IMR-90 (cell line): ENCODE measurements around the gene CELA3A. TPM values are rescaled to one million over a fixed set of nuclear protein-coding genes. Genes with fewer than 3 reads are reported as not detected.

ENCODE experiments used
- ATAC-seq: fragments of 200-7000 bp; cut with Tn5 transposase; 2 replicates; pipeline ENCODE4 v1.9.1; 2020; ENCODE audit warnings: low read depth, mild to moderate bottlenecking, moderate library complexity
- BruUV-seq: library from RNA; stranded (reverse); fragments of 400-500 nt; replicated peaks from 2 replicates; lab custom pipeline; 2021; lab: Mats Ljungman, UMichigan
- CTCF ChIA-PET: fragments of 300-600 bp; formaldehyde crosslinking; extraction: SDS; loops from one replicate; lab custom pipeline; 2021; ENCODE audit warnings: antibody characterized with exemption; lab: Yijun Ruan, JAX
- POLR2A ChIA-PET: fragments of 300-600 bp; sonication (Branson Sonifier 250); formaldehyde crosslinking; loops from one replicate; lab custom pipeline; 2022; ENCODE audit warnings: antibody characterized with exemption; ENCODE audit not compliant: unreplicated experiment; lab: Charles Lee
- DNase-seq: peaks from one replicate; pipeline ENCODE4 v3.0.0; 2013
- H2AFZ ChIP-seq: replicated peaks from 2 replicates; pipeline ENCODE3; 2013; ENCODE audit warnings: low read length, mild to moderate bottlenecking; ENCODE audit not compliant: poor library complexity
- H2AK5ac ChIP-seq: 2 replicates; pipeline ENCODE4 v1.6.1; 2013; ENCODE audit warnings: low read depth, low read length, inconsistent platforms
- H2AK9ac ChIP-seq: replicated peaks from 2 replicates; pipeline ENCODE3; 2013; ENCODE audit warnings: mild to moderate bottlenecking, low read depth, low read length, moderate library complexity; ENCODE audit not compliant: poor library complexity
- H2BK120ac ChIP-seq: 2 replicates; pipeline ENCODE4 v1.6.1; 2013; ENCODE audit warnings: low read depth, low read length, inconsistent platforms
- H2BK15ac ChIP-seq: 3 replicates; pipeline ENCODE4 v1.6.1; 2013; ENCODE audit warnings: low read depth, low read length, inconsistent platforms
- H2BK20ac ChIP-seq: 2 replicates; pipeline ENCODE4 v1.6.1; 2013; ENCODE audit warnings: low read depth, mild to moderate bottlenecking, inconsistent platforms, low read length, moderate library complexity
- H2BK5ac ChIP-seq: 2 replicates; pipeline ENCODE4 v1.6.1; 2013; ENCODE audit warnings: mild to moderate bottlenecking, low read depth, low read length, inconsistent platforms; ENCODE audit not compliant: poor library complexity, severe bottlenecking
- H3K14ac ChIP-seq: replicated peaks from 2 replicates; pipeline ENCODE4 v1.6.1; 2013; ENCODE audit warnings: low read depth, low read length, inconsistent platforms
- H3K18ac ChIP-seq: 2 replicates; pipeline ENCODE4 v1.6.1; 2013; ENCODE audit warnings: low read depth, low read length, control low read depth
- H3K23ac ChIP-seq: 2 replicates; pipeline ENCODE4 v1.6.1; 2013; ENCODE audit warnings: low read depth, low read length, inconsistent platforms
- H3K27ac ChIP-seq: 2 replicates; pipeline ENCODE4 v1.5.1; 2013; ENCODE audit warnings: mild to moderate bottlenecking, control low read depth, low read length; ENCODE audit not compliant: insufficient read depth
- H3K27me3 ChIP-seq: 2 replicates; pipeline ENCODE4 v1.6.1; 2013; ENCODE audit warnings: low read length; ENCODE audit not compliant: control insufficient read depth, insufficient read depth
- H3K36me3 ChIP-seq: 2 replicates; pipeline ENCODE4 v1.6.1; 2013; ENCODE audit warnings: low read length, mixed read lengths; ENCODE audit not compliant: control insufficient read depth, insufficient read depth
- H3K4ac ChIP-seq: 2 replicates; pipeline ENCODE4 v1.6.1; 2013; ENCODE audit warnings: low read depth, low read length, inconsistent platforms
- H3K4me1 ChIP-seq: 2 replicates; pipeline ENCODE4 v1.6.1; 2013; ENCODE audit warnings: low read length, mixed read lengths; ENCODE audit not compliant: control insufficient read depth, insufficient read depth
- H3K4me2 ChIP-seq: 2 replicates; pipeline ENCODE4 v1.6.1; 2013; ENCODE audit warnings: low read depth, mild to moderate bottlenecking, control low read depth, low read length, moderate library complexity
- H3K4me3 ChIP-seq: 2 replicates; pipeline ENCODE4 v1.5.1; 2013; ENCODE audit warnings: low read depth, mild to moderate bottlenecking, control low read depth, low read length, moderate library complexity; ENCODE audit not compliant: insufficient read depth
- H3K56ac ChIP-seq: 2 replicates; pipeline ENCODE4 v1.6.1; 2013; ENCODE audit warnings: low read length, inconsistent platforms; ENCODE audit not compliant: insufficient read depth; ENCODE audit errors: extremely low read depth
- H3K79me1 ChIP-seq, 2 experiments: 2 replicates each; pipeline ENCODE4 v1.6.1; 2013; ENCODE audit warnings: low read length in 2 of 2, inconsistent platforms in 1 of 2, low read depth in 1 of 2
- H3K9ac ChIP-seq: 2 replicates; pipeline ENCODE4 v1.6.1; 2013; ENCODE audit warnings: low read depth, low read length, control low read depth
- H3K9me1 ChIP-seq: 2 replicates; pipeline ENCODE4 v1.6.1; 2013; ENCODE audit warnings: low read length, inconsistent platforms; ENCODE audit not compliant: insufficient read depth
- H3K9me3 ChIP-seq: 2 replicates; pipeline ENCODE4 v1.6.1; 2013; ENCODE audit warnings: low read length; ENCODE audit not compliant: control insufficient read depth, insufficient read depth
- H4K20me1 ChIP-seq: 2 replicates; pipeline ENCODE4 v1.6.1; 2013; ENCODE audit warnings: low read length, inconsistent platforms; ENCODE audit not compliant: insufficient read depth
- H4K5ac ChIP-seq: 2 replicates; pipeline ENCODE4 v1.6.1; 2013; ENCODE audit warnings: mild to moderate bottlenecking, low read depth, low read length, control low read depth
- H4K8ac ChIP-seq, 2 experiments: 2 replicates each; pipeline ENCODE4 v1.6.1; 2013; ENCODE audit warnings: low read depth in 2 of 2, low read length in 2 of 2, control low read depth in 1 of 2, inconsistent platforms in 1 of 2
- H4K91ac ChIP-seq: 2 replicates; pipeline ENCODE4 v1.6.1; 2013; ENCODE audit warnings: low read depth, low read length, inconsistent platforms; ENCODE audit not compliant: insufficient read depth
- CHD1 ChIP-seq: IDR thresholded peaks from 2 replicates; pipeline ENCODE4 v1.6.1; 2012; ENCODE audit warnings: low read depth, low read length, improper control_type of control experiment
- FOS ChIP-seq: fragments of 150-350 bp; IDR thresholded peaks from 2 replicates; pipeline ENCODE4 v1.6.1; 2016; ENCODE audit warnings: low read depth, low read length
- MAFK ChIP-seq: IDR thresholded peaks from 2 replicates; pipeline ENCODE4 v1.6.1; 2012; ENCODE audit warnings: low read depth, low read length, improper control_type of control experiment
- MAZ ChIP-seq: IDR thresholded peaks from 2 replicates; pipeline ENCODE4 v1.6.1; 2012; ENCODE audit warnings: low read depth, mild to moderate bottlenecking, low read length, improper control_type of control experiment, moderate library complexity, borderline replicate concordance
- RAD21 ChIP-seq: IDR thresholded peaks from 2 replicates; pipeline ENCODE4 v1.6.1; 2012; ENCODE audit warnings: low read length, improper control_type of control experiment
- WGBS, 2 experiments: methylation state at CpG; one replicate each; pipeline versions ENCODE4 v1.1.5 to v1.1.7; 2013; ENCODE audit warnings: missing lambda C conversion rate in 2 of 2; ENCODE audit not compliant: insufficient read length in 1 of 2; ENCODE audit errors: extremely low coverage in 2 of 2; 5-methylcytosine and 5-hydroxymethylcytosine counted together
- dilution Hi-C: fragments of 300-500 bp; cut with HindIII; formaldehyde crosslinking; loops from one replicate; pipeline ENCODE4 v1.14.3; 2018; ENCODE audit warnings: low sequenced_read_pairs; ENCODE audit not compliant: unreplicated experiment
- in situ Hi-C: fragments of 300-500 bp; cut with MboI; formaldehyde crosslinking; loops from 3 replicates; pipeline ENCODE4 v1.14.3; 2019; ENCODE audit warnings: low sequenced_read_pairs, inconsistent platforms, mixed read lengths
- intact Hi-C: fragments of 100-400 bp; cut with micrococcal nuclease; formaldehyde crosslinking; loops from 2 replicates; pipeline ENCODE4 v1.10.0; 2022
- polyA plus RNA-seq, 3 experiments: library from polyadenylated mRNA; depleted of rRNA; stranded (reverse); fragments of >200 nt; gene quantifications; 2 replicates each; pipeline ENCODE4 v1.2.3, GENCODE V29; 2012; ENCODE audit warnings: low replicate concordance in 1 of 3
- total RNA-seq: library from RNA; depleted of rRNA; stranded (reverse); fragments of >200 nt; gene quantifications from 2 replicates; pipeline ENCODE4 v1.2.3, GENCODE V29; 2012

CELA3A gene
- total and polyA plus RNA-seq, 2 of the 4 experiments (the other 2 are of a cell fraction): not detected

- TF ChIP-seq RAD21: no peak
- peak; percentile 34; the same call in 1 of the 2 replicates for TF ChIP-seq CHD1
- no peak for TF ChIP-seq MAFK
Observed at GRCh38 chr1:22025368-22026155, 24.1 kb downstream of the CELA3A start (continued).

- H3K23ac ChIP-seq: no peak overlapping the region
- no peak overlapping the region for H3K9ac ChIP-seq
- no peak overlapping the region for H3K4me3 ChIP-seq
- H3K9me1 ChIP-seq: peaks cover 8% of the 10 kb centered on the region
- WGBS, 2 experiments: 100% methylated on average over 2 of the region's 3 CpGs; no CpG with 5 or more reads in 1 of the 2 experiments
- DNase-seq: no peak
- no peak overlapping the region for H3K27ac ChIP-seq
- ATAC-seq: no peak
- H4K8ac ChIP-seq: no peak overlapping the region
- H2BK120ac ChIP-seq: no peak overlapping the region
- no peak overlapping the region for H3K4ac ChIP-seq
- dilution Hi-C loops (no loop called here), in situ Hi-C loops (no loop called here), intact Hi-C loops (loop anchor here (10.0 kb wide), 1 partner anchor 388 kb away; no protein-coding TSS in a partner anchor)
- H3K9me3 ChIP-seq: no peaks in the 10 kb centered on the region
- no peak overlapping the region for H2AK9ac ChIP-seq
- H2BK5ac ChIP-seq: no peak overlapping the region
- no peak overlapping the region for H4K91ac ChIP-seq
- H3K56ac ChIP-seq: no peak overlapping the region
- no peak overlapping the region for H2AFZ ChIP-seq
- ChIA-PET CTCF (interaction anchor here (0.7 kb wide), 1 partner anchor 10 kb away, joined by 4 read pairs; no protein-coding TSS in a partner anchor), POLR2A (no interaction called here)
- H4K5ac ChIP-seq: no peak overlapping the region
- H2BK15ac ChIP-seq: no peak overlapping the region
- H4K20me1 ChIP-seq: peaks cover 6% of the 10 kb centered on the region; the same call in 1 of the 2 replicates
- no peak overlapping the region for H3K14ac ChIP-seq
- H2BK20ac ChIP-seq: no peak overlapping the region
- no TSS peak for BruUV-seq
- 0 out of 2 replicates have a peak, but pooled peaks cover 1% of the 10 kb centered on the region for H3K36me3 ChIP-seq
- peaks cover 6% of the 10 kb centered on the region for H3K4me1 ChIP-seq
- no peak overlapping the region for H3K4me2 ChIP-seq
- peaks cover 0 to 25% of the 10 kb centered on the region in 2 experiments; a peak in 3 of 4 replicates for H3K79me1 ChIP-seq
- no peaks in the 10 kb centered on the region for H3K27me3 ChIP-seq
- TF ChIP-seq FOS (no peak), MAZ (no peak)
- H2AK5ac ChIP-seq: no peak overlapping the region
- H3K18ac ChIP-seq: no peak overlapping the region
Observed at GRCh38 chr1:22026924-22027289, 25.4 kb downstream of the CELA3A start.
